WTC11 (cell line): ENCODE measurements around the gene RNF167. TPM values are rescaled to one million over a fixed set of nuclear protein-coding genes. Genes with fewer than 3 reads are reported as not detected.

Experiments used
- ATAC-seq: fragments of 200-7000 bp; cut with Tn5 transposase; 2 replicates; pipeline ENCODE4 v1.10.0; 2021; ENCODE audit warnings: mild to moderate bottlenecking, moderate library complexity
- CTCF ChIA-PET: fragments of 300-600 bp; sonication (Branson Sonifier 250); formaldehyde crosslinking; loops from one replicate; lab custom pipeline; 2021; ENCODE audit warnings: antibody characterized with exemption; lab: Charles Lee
- POLR2A ChIA-PET: fragments of 350-600 bp; sonication (Branson Sonifier 250); formaldehyde crosslinking; loops from one replicate; lab custom pipeline; 2021; ENCODE audit warnings: antibody characterized with exemption; lab: Charles Lee
- DNase-seq: peaks from one replicate; pipeline ENCODE4 v3.0.0; 2021; ENCODE audit warnings: low spot score
- H3K27ac Mint-ChIP-seq: 2 replicates; pipeline ENCODE4 v1.8.0; 2021; ENCODE audit warnings: mixed read lengths
- H3K27me3 Mint-ChIP-seq: 2 replicates; pipeline ENCODE4 v1.8.0; 2021; ENCODE audit warnings: low read depth, mild to moderate bottlenecking, moderate library complexity, mixed read lengths
- H3K36me3 Mint-ChIP-seq: 2 replicates; pipeline ENCODE4 v1.8.0; 2021; ENCODE audit warnings: mixed read lengths
- H3K4me1 Mint-ChIP-seq: 2 replicates; pipeline ENCODE4 v1.8.0; 2022; ENCODE audit warnings: mixed read lengths
- H3K4me3 Mint-ChIP-seq: 2 replicates; pipeline ENCODE4 v1.8.0; 2021; ENCODE audit warnings: mild to moderate bottlenecking, moderate library complexity, mixed read lengths
- H3K9me3 Mint-ChIP-seq: 2 replicates; pipeline ENCODE4 v1.8.0; 2021; ENCODE audit warnings: mixed read lengths
- CREM ChIP-seq: sonication (generic); formaldehyde crosslinking; IDR thresholded peaks from 2 replicates; pipeline ENCODE4 v1.8.1; 2022; ENCODE audit warnings: mild to moderate bottlenecking, missing genetic modification reagents, moderate library complexity
- CTCF ChIP-seq: fragments of 200-600 bp; IDR thresholded peaks from 2 replicates; pipeline ENCODE4 v1.8.0; 2022; ENCODE audit warnings: antibody characterized with exemption
- E2F5 ChIP-seq: sonication (generic); formaldehyde crosslinking; IDR thresholded peaks from 2 replicates; pipeline ENCODE4 v1.8.1; 2022; ENCODE audit warnings: mild to moderate bottlenecking, moderate library complexity, missing genetic modification reagents
- ELF4 ChIP-seq: sonication (generic); formaldehyde crosslinking; IDR thresholded peaks from 2 replicates; pipeline ENCODE4 v1.8.1; 2022; ENCODE audit warnings: low read depth, mild to moderate bottlenecking, moderate library complexity, missing genetic modification reagents
- EMX1 ChIP-seq: fragments of 250-450 bp; sonication (Bioruptor Pico); IDR thresholded peaks from 2 replicates; pipeline ENCODE4 v1.8.0; 2021; ENCODE audit warnings: mild to moderate bottlenecking
- FOXK1 ChIP-seq: sonication (generic); formaldehyde crosslinking; IDR thresholded peaks from 2 replicates; pipeline ENCODE4 v1.8.0; 2022; ENCODE audit warnings: mild to moderate bottlenecking, moderate library complexity, missing genetic modification reagents
- FOXP4 ChIP-seq: sonication (generic); formaldehyde crosslinking; IDR thresholded peaks from 2 replicates; pipeline ENCODE4 v1.8.0; 2022; ENCODE audit warnings: mild to moderate bottlenecking, missing genetic modification reagents
- HMGA2 ChIP-seq: fragments of 250-450 bp; sonication (Bioruptor Pico); IDR thresholded peaks from 2 replicates; pipeline ENCODE4 v1.4.0; 2021; ENCODE audit warnings: mild to moderate bottlenecking, moderate library complexity
- NFATC4 ChIP-seq: fragments of 250-450 bp; sonication (Bioruptor Pico); IDR thresholded peaks from 2 replicates; pipeline ENCODE4 v1.9.0; 2021; ENCODE audit warnings: mild to moderate bottlenecking
- NFYB ChIP-seq: sonication (generic); formaldehyde crosslinking; conservative IDR thresholded peaks from 2 replicates; pipeline ENCODE4 v1.8.0; 2022; ENCODE audit warnings: low read depth, missing genetic modification reagents
- NR1H2 ChIP-seq: sonication (generic); formaldehyde crosslinking; IDR thresholded peaks from 2 replicates; pipeline ENCODE4 v1.9.0; 2021; ENCODE audit warnings: mild to moderate bottlenecking, moderate library complexity, missing genetic modification reagents
- NR3C1 ChIP-seq: sonication (generic); formaldehyde crosslinking; conservative IDR thresholded peaks from 2 replicates; pipeline ENCODE4 v1.8.1; 2023; ENCODE audit warnings: low read depth, mild to moderate bottlenecking, missing genetic modification reagents
- TEAD4 ChIP-seq: sonication (generic); formaldehyde crosslinking; IDR thresholded peaks from 2 replicates; pipeline ENCODE4 v1.8.0; 2022; ENCODE audit warnings: mild to moderate bottlenecking, missing genetic modification reagents
- ZNF396 ChIP-seq: fragments of 250-450 bp; sonication (Bioruptor Pico); IDR thresholded peaks from 2 replicates; pipeline ENCODE4 v1.8.0; 2021; ENCODE audit warnings: mild to moderate bottlenecking, moderate library complexity, borderline replicate concordance
- ZNF416 ChIP-seq: fragments of 250-450 bp; sonication (Bioruptor Pico); IDR thresholded peaks from 2 replicates; pipeline ENCODE4 v1.9.0; 2021; ENCODE audit warnings: mild to moderate bottlenecking, inconsistent platforms
- ZNF532 ChIP-seq: fragments of 250-450 bp; sonication (Bioruptor Pico); IDR thresholded peaks from 2 replicates; pipeline ENCODE4 v1.9.0; 2021; ENCODE audit warnings: mild to moderate bottlenecking, borderline replicate concordance
- total RNA-seq: library from RNA; stranded (reverse); gene quantifications from 3 replicates; pipeline ENCODE4 v1.2.3, GENCODE V29; 2021
- TF ChIP-seq, protein P1 (sequence below): sonication (generic); formaldehyde crosslinking; IDR thresholded peaks from 2 replicates; pipeline ENCODE4 v1.8.1; 2023; ENCODE audit warnings: mild to moderate bottlenecking, missing genetic modification reagents

Gene RNF167
- total RNA-seq, 1 experiment from 2014 or later: 143 TPM

DNA sequence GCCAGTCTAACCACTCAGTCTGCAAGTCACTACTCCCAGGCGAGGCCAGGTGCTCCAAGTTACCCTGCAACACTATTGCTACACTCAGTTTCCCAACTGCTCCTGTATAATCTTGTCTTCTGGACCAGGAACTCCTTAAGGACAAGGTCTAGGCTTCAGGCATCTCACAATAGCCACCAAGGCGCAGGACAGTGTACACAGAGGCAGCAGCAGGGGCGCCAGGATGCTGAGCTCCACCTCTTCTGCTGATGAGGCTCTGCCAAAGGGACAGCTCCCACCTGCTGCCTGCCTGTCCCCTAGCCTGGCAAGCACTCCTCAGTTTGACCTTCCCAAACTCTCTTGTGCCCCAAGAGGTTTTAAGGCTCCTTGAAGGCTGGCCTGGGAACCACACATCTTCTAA is 3.6 kb upstream of the RNF167 start (continued):
- TF ChIP-seq NFATC4: no peak
- no peak for TF ChIP-seq ZNF396
- TF ChIP-seq E2F5 (CRISPR knock-in tag): no peak
- TF ChIP-seq FOXK1 (CRISPR knock-in tag): no peak
- TF ChIP-seq ZNF532 (CRISPR knock-in tag): no peak
- TF ChIP-seq NFYB: no peak
- TF ChIP-seq EMX1 (CRISPR knock-in tag): no peak

- no peak overlapping the region for H3K27ac Mint-ChIP-seq
- peaks cover 29% of the 10 kb centered on the region for H3K4me1 Mint-ChIP-seq
- H3K36me3 Mint-ChIP-seq: peaks cover 28% of the 10 kb centered on the region
- DNase-seq: no peak
- H3K27me3 Mint-ChIP-seq: no peaks in the 10 kb centered on the region
- peak overlapping the region; percentile 96; the same call in 1 of the 2 replicates for H3K4me3 Mint-ChIP-seq
- no peaks in the 10 kb centered on the region for H3K9me3 Mint-ChIP-seq
- POLR2A ChIA-PET: no interaction called here
- no peak for TF ChIP-seq NR3C1 (CRISPR knock-in tag)
- TF ChIP-seq ZNF416: no peak
- TF ChIP-seq CREM (CRISPR knock-in tag): no peak
- TF ChIP-seq FOXP4 (CRISPR knock-in tag): no peak
- TF ChIP-seq ELF4: no peak
- TF ChIP-seq CTCF: no peak
- CTCF ChIA-PET: interaction anchor here (1.0 kb wide), 1 partner anchor 19 kb away, joined by 3 read pairs; no protein-coding TSS in a partner anchor
- no peak for ATAC-seq
These were observed 2.5 kb upstream of the RNF167 start for GRCh38 chr17:4937553-4937952.

GRCh38 chr17:4938069-4938491 is 2.0 kb upstream of the RNF167 start:
- no peaks in the 10 kb centered on the region for H3K27me3 Mint-ChIP-seq
- H3K36me3 Mint-ChIP-seq: peaks cover 34% of the 10 kb centered on the region
- H3K4me3 Mint-ChIP-seq: peak overlapping the region; percentile 96
- POLR2A ChIA-PET: no interaction called here
- H3K4me1 Mint-ChIP-seq: peaks cover 29% of the 10 kb centered on the region
- H3K9me3 Mint-ChIP-seq: no peaks in the 10 kb centered on the region
- DNase-seq: no peak
- CTCF ChIA-PET: interaction anchor here (1.0 kb wide), 1 partner anchor 19 kb away, joined by 3 read pairs; no protein-coding TSS in a partner anchor
- no peak for TF ChIP-seq HMGA2 (CRISPR knock-in tag)
- TF ChIP-seq NR1H2 (CRISPR knock-in tag): no peak
- no peak for TF ChIP-seq TEAD4 (CRISPR knock-in tag)
- TF ChIP-seq, protein P1, sequence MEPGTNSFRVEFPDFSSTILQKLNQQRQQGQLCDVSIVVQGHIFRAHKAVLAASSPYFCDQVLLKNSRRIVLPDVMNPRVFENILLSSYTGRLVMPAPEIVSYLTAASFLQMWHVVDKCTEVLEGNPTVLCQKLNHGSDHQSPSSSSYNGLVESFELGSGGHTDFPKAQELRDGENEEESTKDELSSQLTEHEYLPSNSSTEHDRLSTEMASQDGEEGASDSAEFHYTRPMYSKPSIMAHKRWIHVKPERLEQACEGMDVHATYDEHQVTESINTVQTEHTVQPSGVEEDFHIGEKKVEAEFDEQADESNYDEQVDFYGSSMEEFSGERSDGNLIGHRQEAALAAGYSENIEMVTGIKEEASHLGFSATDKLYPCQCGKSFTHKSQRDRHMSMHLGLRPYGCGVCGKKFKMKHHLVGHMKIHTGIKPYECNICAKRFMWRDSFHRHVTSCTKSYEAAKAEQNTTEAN (CRISPR knock-in tag): no peak
- peak overlapping the region; percentile 68; the same call in 1 of the 2 replicates for H3K27ac Mint-ChIP-seq
- ATAC-seq: no peak
